Activated CD4-positive, alpha-beta memory T cell treated with anti-CD3 and anti-CD28 coated beads for 36 hours (primary cell): ENCODE data around the gene RNASEL. TPM values are rescaled to one million over a fixed set of nuclear protein-coding genes. Genes with fewer than 3 reads are reported as not detected.
"Not testable (repeated sequence)": the region's sequence is repeated elsewhere in the genome, so short reads cannot be mapped to it uniquely, and the experiment has no call there.

ENCODE experiments used
- CTCF ChIA-PET: fragments of 350-600 bp; sonication (Branson Sonifier 250); formaldehyde crosslinking; loops from one replicate; lab custom pipeline; 2021; ENCODE audit warnings: antibody characterized with exemption, inconsistent platforms; lab: Charles Lee
- POLR2A ChIA-PET: fragments of 350-600 bp; sonication (Branson Sonifier 250); formaldehyde crosslinking; loops from one replicate; lab custom pipeline; 2021; ENCODE audit warnings: antibody characterized with exemption; lab: Charles Lee
- DNase-seq: peaks from one replicate; pipeline ENCODE4 v3.0.0-alpha.2; 2020
- H3K27ac Mint-ChIP-seq: one replicate; pipeline ENCODE4 v1.8.0; 2021; ENCODE audit warnings: mixed read lengths
- H3K27me3 Mint-ChIP-seq: one replicate; pipeline ENCODE4 v1.8.0; 2021; ENCODE audit warnings: mixed read lengths
- H3K36me3 Mint-ChIP-seq: one replicate; pipeline ENCODE4 v1.8.0; 2021; ENCODE audit warnings: mixed read lengths
- H3K4me1 Mint-ChIP-seq: one replicate; pipeline ENCODE4 v1.8.0; 2021; ENCODE audit warnings: low read depth, mixed read lengths
- H3K4me3 Mint-ChIP-seq: one replicate; pipeline ENCODE4 v1.8.0; 2021; ENCODE audit warnings: mild to moderate bottlenecking, mixed read lengths
- H3K9me3 Mint-ChIP-seq: one replicate; pipeline ENCODE4 v1.8.0; 2021; ENCODE audit warnings: mixed read lengths
- intact Hi-C: fragments of 100-400 bp; cut with micrococcal nuclease; formaldehyde crosslinking; loops from one replicate; pipeline ENCODE4 v1.15.1; 2023
- total RNA-seq, 2 experiments: library from RNA; stranded (reverse); gene quantifications; one replicate each; pipeline ENCODE4 v1.2.3, GENCODE V29; 2021

RNASEL gene, protein sequence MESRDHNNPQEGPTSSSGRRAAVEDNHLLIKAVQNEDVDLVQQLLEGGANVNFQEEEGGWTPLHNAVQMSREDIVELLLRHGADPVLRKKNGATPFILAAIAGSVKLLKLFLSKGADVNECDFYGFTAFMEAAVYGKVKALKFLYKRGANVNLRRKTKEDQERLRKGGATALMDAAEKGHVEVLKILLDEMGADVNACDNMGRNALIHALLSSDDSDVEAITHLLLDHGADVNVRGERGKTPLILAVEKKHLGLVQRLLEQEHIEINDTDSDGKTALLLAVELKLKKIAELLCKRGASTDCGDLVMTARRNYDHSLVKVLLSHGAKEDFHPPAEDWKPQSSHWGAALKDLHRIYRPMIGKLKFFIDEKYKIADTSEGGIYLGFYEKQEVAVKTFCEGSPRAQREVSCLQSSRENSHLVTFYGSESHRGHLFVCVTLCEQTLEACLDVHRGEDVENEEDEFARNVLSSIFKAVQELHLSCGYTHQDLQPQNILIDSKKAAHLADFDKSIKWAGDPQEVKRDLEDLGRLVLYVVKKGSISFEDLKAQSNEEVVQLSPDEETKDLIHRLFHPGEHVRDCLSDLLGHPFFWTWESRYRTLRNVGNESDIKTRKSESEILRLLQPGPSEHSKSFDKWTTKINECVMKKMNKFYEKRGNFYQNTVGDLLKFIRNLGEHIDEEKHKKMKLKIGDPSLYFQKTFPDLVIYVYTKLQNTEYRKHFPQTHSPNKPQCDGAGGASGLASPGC
- total RNA-seq: 1 to 10 TPM; 4.5 TPM

DNA sequence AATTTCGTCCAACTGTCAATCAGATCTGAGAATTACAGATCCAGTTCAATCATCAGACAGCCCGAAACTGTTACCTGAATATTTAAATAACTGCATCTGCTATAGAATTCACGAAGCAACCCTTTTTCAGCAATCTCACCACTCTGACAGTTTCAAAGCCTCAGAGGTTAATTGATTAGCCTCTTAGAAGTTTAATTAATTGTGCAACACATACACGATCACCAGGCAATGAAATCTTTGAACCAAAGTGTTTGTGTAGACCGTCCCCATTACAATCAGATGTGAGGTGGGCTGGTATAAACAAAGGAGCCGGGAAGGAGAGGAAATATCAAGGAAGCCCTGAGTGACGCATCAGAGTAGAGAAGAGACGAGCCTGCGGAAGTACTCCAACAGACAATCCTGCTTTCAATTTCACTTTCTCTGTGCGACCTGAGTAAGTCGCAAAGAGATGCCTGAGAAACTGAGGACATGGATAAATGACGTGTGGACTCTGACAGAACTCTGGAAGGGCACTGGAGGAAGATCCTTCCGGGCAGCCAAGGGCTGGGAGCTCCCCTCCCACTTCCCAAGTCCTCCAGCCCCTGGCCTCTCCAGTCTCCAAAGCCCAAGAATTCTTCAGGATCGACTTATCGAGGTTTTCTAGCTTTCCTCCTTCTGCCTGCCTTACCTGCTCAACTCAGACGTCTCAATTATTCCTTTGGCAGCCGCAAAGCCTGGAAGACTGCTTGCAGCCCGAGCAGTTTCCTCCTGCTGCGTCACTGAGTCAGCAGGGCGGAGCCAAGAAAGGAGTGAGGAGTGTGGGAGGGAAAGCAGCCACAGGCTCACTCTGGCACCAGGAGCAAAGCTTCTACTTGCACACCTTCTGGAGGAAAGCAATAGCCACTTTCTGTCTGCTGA is at the start of gene RNASEL:
Gene RNASEL (minus strand): TSS at position 757 of the 897 bp plus-strand sequence. CDS start 2,450 bp downstream, outside the sequence.
- CTCF ChIA-PET: interaction anchor here (0.6 to 22.4 kb wide), 6 partner anchors 11 to 504 kb away, joined by 3 to 1086 read pairs (median 6); partner anchors contain the start of gene NPL
- Mint-ChIP-seq H3K27me3 (no peaks in the 10 kb centered on the region), H3K36me3 (peaks cover 2% of the 10 kb centered on the region), H3K9me3 (no peaks in the 10 kb centered on the region), H3K4me1 (peaks cover 46% of the 10 kb centered on the region), H3K4me3 (peak within 1 kb of the TSS; percentile 94), H3K27ac (peak within 1 kb of the TSS; percentile 99)
- POLR2A ChIA-PET: interaction anchor here (0.8 to 2.1 kb wide), 4 partner anchors 15 to 252 kb away, joined by 3 to 11 read pairs (median 3); no protein-coding TSS in a partner anchor
- peak; percentile 74 for DNase-seq
- intact Hi-C loops: loop anchor here (1.0 to 5.0 kb wide), 4 partner anchors 27 to 556 kb away; partner anchors contain the start of gene DHX9

DNA sequence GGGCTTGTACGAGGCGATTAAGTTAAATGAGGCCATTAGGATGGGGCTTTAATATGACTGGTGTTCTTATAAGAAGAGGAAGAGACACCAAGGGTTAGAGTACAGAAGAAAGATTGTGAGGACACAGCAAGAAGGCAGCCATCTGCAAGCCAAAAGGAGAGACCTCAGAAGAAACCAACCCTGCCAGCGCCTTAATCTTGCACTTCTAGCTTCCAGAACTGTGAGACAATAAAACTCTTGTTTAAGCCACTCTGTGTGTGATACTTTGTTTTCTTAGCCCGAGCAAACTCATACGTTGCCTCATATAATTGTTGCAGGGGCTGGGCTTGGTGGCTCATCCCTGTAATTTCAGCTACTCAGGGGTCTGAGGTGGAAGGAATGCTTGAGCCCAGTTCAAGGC is 48.7 kb upstream of the RNASEL start:
- H3K36me3 Mint-ChIP-seq: no peaks in the 10 kb centered on the region
- no peak for DNase-seq
- no peaks in the 10 kb centered on the region for H3K9me3 Mint-ChIP-seq
- ChIA-PET POLR2A (no interaction called here), CTCF (no interaction called here)
- H3K4me1 Mint-ChIP-seq: peaks cover 4% of the 10 kb centered on the region
- H3K27ac Mint-ChIP-seq: no peak overlapping the region
- H3K4me3 Mint-ChIP-seq: no peak overlapping the region
- intact Hi-C loops: no loop called here
- H3K27me3 Mint-ChIP-seq: peaks cover 11% of the 10 kb centered on the region

DNA sequence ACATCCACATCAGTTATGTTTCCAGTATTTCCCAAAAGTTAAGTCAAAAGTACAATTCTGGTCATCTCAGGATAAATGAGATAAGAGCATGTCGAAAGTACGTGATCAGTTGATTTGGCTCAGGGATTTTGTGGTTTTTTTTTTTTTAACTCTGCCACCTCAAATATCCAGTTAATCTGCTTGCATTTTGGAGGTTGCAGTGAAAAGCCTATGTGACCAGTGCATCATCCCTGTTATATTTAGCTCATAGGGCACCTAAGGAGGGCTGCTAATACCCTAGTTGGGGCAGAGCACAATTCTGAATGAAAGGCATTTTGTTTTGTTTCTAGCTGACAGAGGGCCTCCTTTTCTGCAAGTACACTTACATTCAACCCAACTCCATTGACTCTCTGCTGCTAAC is 46.8 kb upstream of the RNASEL start:
- peaks cover 16% of the 10 kb centered on the region for H3K4me1 Mint-ChIP-seq
- no peak overlapping the region for H3K27ac Mint-ChIP-seq
- no peaks in the 10 kb centered on the region for H3K36me3 Mint-ChIP-seq
- no peaks in the 10 kb centered on the region for H3K9me3 Mint-ChIP-seq
- ChIA-PET POLR2A (no interaction called here), CTCF (interaction anchor here (1.1 kb wide), 1 partner anchor 148 kb away, joined by 3 read pairs; no protein-coding TSS in a partner anchor)
- intact Hi-C loops: no loop called here
- H3K27me3 Mint-ChIP-seq: peaks cover 17% of the 10 kb centered on the region
- no peak overlapping the region for H3K4me3 Mint-ChIP-seq
- DNase-seq: no peak

DNA sequence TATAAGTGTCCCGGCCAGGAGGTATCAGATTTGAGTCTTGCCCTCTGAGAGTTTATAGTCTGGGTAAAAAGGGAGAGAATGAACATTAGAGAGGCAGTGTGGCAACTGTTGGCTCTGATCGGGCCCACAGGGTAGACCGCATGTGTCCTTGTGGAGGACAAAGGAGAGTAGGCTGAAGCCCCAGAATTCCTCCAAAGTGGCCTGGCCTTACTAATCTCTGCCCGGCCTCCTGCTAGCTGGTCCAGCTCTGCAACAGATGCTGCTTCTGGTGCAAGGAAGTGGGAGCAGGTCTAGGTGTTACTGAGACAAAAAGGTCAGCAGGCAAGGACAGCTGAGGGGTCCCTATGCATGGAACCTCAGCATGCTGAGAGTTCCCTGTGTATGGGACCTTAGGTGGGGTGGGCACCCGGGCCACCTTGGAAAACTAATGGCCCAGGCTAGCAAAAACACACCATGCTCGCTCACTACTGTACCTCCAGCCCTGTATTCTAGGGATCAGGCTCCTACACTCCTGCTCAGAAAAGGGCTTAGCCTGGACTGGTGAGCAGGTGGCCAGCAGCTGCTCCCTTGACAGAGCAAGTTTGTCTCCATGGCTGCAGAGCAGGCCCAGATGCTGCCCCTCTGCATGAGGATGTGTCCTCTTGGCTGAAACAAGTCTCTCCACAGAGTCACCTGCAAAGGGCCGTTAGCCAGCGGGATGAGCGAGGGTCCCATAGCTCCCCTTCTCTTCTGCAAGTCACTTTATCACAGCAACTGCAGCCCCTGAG is 45.4 kb upstream of the RNASEL start:
- H3K27me3 Mint-ChIP-seq: peaks cover 17% of the 10 kb centered on the region
- CTCF ChIA-PET: interaction anchor here (0.8 to 1.1 kb wide), 2 partner anchors 39 to 149 kb away, joined by 3 read pairs; no protein-coding TSS in a partner anchor
- DNase-seq: no peak
- H3K36me3 Mint-ChIP-seq: no peaks in the 10 kb centered on the region
- no peak overlapping the region for H3K27ac Mint-ChIP-seq
- intact Hi-C loops: no loop called here
- POLR2A ChIA-PET: no interaction called here
- peaks cover 30% of the 10 kb centered on the region for H3K4me1 Mint-ChIP-seq
- no peaks in the 10 kb centered on the region for H3K9me3 Mint-ChIP-seq
- no peak overlapping the region for H3K4me3 Mint-ChIP-seq

DNA sequence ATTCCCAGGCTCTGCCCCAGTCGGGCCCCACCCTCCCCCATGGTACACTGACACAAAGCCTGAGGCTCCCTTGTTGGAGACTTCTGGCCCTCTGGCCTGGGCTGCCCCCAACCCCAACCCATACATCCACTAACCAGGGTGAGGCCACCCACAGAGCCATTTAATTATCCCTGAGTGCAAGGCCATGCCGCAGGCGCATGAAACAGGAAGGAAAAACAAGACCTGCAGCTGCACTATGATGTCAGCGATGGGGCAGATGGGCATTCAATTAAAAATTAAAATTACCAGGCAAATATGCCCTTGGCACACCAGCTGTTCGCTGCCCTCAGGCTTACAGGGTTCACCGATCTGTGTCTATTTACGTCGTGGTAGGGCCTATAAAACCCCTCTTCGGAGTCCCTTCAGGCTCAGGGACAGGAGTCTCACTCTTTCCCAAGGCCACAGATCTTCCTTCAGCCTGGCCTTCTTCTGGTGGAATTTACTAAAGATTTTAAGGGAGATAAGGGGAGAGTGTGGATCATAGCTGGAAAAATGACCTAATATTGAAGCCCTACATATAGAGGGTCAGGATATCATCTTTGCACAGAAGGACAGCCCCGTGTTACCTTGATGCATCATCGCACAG is 44.7 kb upstream of the RNASEL start:
- intact Hi-C loops: no loop called here
- peaks cover 17% of the 10 kb centered on the region for H3K27me3 Mint-ChIP-seq
- H3K27ac Mint-ChIP-seq: no peak overlapping the region
- H3K4me1 Mint-ChIP-seq: peaks cover 37% of the 10 kb centered on the region
- POLR2A ChIA-PET: no interaction called here
- CTCF ChIA-PET: no interaction called here
- H3K4me3 Mint-ChIP-seq: no peak overlapping the region
- no peak for DNase-seq
- H3K9me3 Mint-ChIP-seq: no peaks in the 10 kb centered on the region
- H3K36me3 Mint-ChIP-seq: no peaks in the 10 kb centered on the region

DNA sequence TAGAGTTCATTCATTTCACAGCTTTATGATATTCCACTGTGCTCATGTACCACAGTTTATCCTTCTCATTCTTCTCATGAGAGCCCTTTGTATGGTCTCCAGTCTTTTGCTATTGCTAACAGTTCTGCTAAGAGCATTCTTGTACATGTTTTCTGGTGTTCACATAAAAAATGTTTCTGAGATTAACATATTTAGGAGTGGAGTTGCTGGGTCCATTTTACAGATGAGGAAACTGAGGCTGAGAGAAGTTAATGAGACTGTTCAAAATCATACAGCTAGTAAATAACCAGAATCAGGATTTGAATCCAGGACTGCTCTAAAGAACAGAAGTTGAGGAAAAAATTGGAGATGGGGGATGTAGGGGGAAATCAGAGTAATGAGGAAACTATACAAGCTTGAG is 44.0 kb upstream of the RNASEL start:
- DNase-seq: no peak
- H3K9me3 Mint-ChIP-seq: no peaks in the 10 kb centered on the region
- intact Hi-C loops: no loop called here
- peaks cover 38% of the 10 kb centered on the region for H3K4me1 Mint-ChIP-seq
- no peak overlapping the region for H3K27ac Mint-ChIP-seq
- H3K4me3 Mint-ChIP-seq: no peak overlapping the region
- POLR2A ChIA-PET: no interaction called here
- no peaks in the 10 kb centered on the region for H3K36me3 Mint-ChIP-seq
- CTCF ChIA-PET: no interaction called here
- peaks cover 17% of the 10 kb centered on the region for H3K27me3 Mint-ChIP-seq

DNA sequence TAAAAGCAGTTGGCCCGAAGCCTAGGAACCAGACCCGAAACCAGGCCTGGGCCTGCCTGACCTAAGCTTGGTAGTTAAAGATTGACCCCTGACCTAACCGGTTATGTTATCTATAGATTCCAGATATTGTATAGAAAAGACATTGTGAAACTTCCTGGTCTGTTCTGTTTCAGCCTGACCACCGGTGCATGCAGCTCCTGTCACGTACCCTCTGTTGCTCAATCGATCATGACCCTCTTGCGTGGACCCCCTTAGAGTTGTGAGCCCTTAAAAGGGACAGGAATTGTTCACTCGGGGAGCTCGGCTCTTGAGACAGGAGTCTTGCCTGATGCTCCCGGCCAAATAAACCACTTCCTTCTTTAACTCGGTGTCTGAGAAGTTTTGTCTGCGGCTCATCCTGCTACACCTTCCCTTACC is 43.4 kb upstream of the RNASEL start:
- H3K27ac Mint-ChIP-seq, DNase-seq, POLR2A ChIA-PET, intact Hi-C loops, H3K36me3 Mint-ChIP-seq, H3K9me3 Mint-ChIP-seq: not testable (repeated sequence)
- H3K27me3 Mint-ChIP-seq: peaks cover 16% of the 10 kb centered on the region
- peak overlapping the region; percentile 21 for H3K4me3 Mint-ChIP-seq
- H3K4me1 Mint-ChIP-seq: peaks cover 38% of the 10 kb centered on the region
- CTCF ChIA-PET: interaction anchor here (0.6 kb wide), 1 partner anchor 36 kb away, joined by 3 read pairs; no protein-coding TSS in a partner anchor

DNA sequence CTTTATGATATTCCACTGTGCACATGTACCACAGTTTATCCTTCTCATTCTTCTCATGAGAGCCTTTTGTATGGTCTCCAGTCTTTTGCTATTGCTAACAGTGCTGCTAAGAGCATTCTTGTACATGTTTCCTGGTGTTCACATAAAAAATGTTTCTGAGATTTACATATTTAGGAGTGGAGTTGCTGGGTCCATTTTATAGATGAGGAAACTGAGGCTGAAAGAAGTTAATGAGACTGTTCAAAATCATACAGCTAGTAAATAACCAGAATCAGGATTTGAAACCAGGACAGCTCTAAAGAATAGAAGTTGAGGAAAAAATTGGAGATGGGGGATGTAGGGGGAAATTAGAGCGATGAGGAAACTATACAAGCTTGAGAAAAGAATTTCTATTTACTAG is 42.9 kb upstream of the RNASEL start:
- intact Hi-C loops: no loop called here
- H3K27ac Mint-ChIP-seq: no peak overlapping the region
- H3K36me3 Mint-ChIP-seq: no peaks in the 10 kb centered on the region
- H3K9me3 Mint-ChIP-seq: no peaks in the 10 kb centered on the region
- H3K27me3 Mint-ChIP-seq: peaks cover 16% of the 10 kb centered on the region
- peaks cover 40% of the 10 kb centered on the region for H3K4me1 Mint-ChIP-seq
- ChIA-PET CTCF (no interaction called here), POLR2A (no interaction called here)
- no peak for DNase-seq
- H3K4me3 Mint-ChIP-seq: no peak overlapping the region

DNA sequence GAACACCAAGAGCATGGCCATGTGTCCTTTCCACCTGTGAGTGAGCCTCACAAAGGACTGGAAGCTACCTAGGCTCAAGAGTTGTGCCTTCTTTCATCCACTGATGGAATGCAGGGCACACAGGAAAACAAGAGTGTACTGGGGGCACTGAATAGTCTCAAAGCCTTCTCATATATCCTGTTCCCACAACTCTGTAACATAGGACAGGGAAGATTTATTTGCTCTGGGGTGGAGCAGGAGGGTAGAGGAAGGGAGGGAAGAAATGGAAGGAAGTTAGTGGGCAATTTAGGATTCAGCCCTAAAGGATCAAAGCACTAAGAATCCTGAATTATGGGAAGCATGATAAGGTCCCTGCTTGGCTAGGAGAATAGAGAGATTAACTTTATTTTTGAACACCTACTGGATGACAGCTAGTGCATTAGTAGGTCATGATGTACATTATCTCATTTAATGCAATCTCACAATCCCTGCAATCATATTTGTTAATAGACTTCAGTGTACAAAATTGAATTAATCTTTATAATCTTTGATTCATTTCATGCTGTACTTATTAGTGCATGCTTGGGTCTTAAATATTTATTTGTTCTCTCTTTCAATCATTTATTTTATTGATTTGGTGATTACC is 42.1 kb upstream of the RNASEL start:
- intact Hi-C loops: no loop called here
- Mint-ChIP-seq H3K4me3 (no peak overlapping the region), H3K27me3 (peaks cover 16% of the 10 kb centered on the region), H3K36me3 (no peaks in the 10 kb centered on the region), H3K9me3 (no peaks in the 10 kb centered on the region), H3K27ac (no peak overlapping the region), H3K4me1 (peaks cover 48% of the 10 kb centered on the region)
- ChIA-PET CTCF (no interaction called here), POLR2A (no interaction called here)
- DNase-seq: no peak

DNA sequence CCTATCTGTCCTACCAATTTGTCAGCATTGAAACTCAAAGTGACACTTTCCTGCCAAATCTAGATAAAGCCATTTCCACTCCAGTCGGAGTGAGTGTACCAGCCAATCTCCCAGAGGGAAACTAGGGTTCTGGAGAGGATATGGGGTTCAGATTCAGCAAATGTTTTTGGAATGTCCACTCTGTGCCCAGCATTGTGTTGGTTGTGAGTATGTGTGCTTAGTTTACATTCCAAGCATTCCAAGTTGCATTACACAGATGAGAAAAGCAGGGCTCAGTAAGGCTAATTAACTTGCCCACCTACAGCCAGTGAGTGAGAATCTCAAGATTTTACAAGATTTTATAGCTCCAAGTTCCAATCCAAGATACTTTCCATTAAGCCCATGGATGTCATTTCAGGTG is 41.5 kb upstream of the RNASEL start:
- POLR2A ChIA-PET: interaction anchor here (1.3 to 3.2 kb wide), 3 partner anchors 15 to 41 kb away, joined by 3 to 28 read pairs (median 7); partner anchors contain the start of genes RGS16 and RNASEL
- H3K4me3 Mint-ChIP-seq: no peak overlapping the region

More for the DNA sequence above, 41.5 kb upstream of the RNASEL start:
- no peaks in the 10 kb centered on the region for H3K9me3 Mint-ChIP-seq
- CTCF ChIA-PET: interaction anchor here (1.0 to 1.7 kb wide), 4 partner anchors 10 to 43 kb away, joined by 4 to 6 read pairs (median 4); no protein-coding TSS in a partner anchor
- H3K36me3 Mint-ChIP-seq: no peaks in the 10 kb centered on the region
- peaks cover 54% of the 10 kb centered on the region for H3K4me1 Mint-ChIP-seq
- DNase-seq: no peak
- no peak overlapping the region for H3K27ac Mint-ChIP-seq
- H3K27me3 Mint-ChIP-seq: peaks cover 12% of the 10 kb centered on the region
- intact Hi-C loops: no loop called here
